Putamen (tissue), 1 donor: ENCODE data around the gene SPI1.
A peak's percentile ranks its signal among the peaks of the same experiment; 100 is the strongest.

Source experiments
- DNase-seq: peaks from one replicate; pipeline ENCODE4 v3.0.0-alpha.2; 2016; ENCODE audit warnings: low spot score

The SPI1 gene

GRCh38 chr11:47357985-47358730 is 20.2 kb downstream of the SPI1 start:
- no peak for DNase-seq

- DNase-seq = no peak
Observed at GRCh38 chr11:47356998-47357329, 21.4 kb downstream of the SPI1 start.

- no peak for DNase-seq
Observed at GRCh38 chr11:47356129-47356997, 22.0 kb downstream of the SPI1 start.

GRCh38 chr11:47355283-47356128 is 22.8 kb downstream of the SPI1 start:
- DNase-seq = peak; percentile 88

- DNase-seq = no peak
Observed at GRCh38 chr11:47354913-47355282, 23.4 kb downstream of the SPI1 start.

DNA sequence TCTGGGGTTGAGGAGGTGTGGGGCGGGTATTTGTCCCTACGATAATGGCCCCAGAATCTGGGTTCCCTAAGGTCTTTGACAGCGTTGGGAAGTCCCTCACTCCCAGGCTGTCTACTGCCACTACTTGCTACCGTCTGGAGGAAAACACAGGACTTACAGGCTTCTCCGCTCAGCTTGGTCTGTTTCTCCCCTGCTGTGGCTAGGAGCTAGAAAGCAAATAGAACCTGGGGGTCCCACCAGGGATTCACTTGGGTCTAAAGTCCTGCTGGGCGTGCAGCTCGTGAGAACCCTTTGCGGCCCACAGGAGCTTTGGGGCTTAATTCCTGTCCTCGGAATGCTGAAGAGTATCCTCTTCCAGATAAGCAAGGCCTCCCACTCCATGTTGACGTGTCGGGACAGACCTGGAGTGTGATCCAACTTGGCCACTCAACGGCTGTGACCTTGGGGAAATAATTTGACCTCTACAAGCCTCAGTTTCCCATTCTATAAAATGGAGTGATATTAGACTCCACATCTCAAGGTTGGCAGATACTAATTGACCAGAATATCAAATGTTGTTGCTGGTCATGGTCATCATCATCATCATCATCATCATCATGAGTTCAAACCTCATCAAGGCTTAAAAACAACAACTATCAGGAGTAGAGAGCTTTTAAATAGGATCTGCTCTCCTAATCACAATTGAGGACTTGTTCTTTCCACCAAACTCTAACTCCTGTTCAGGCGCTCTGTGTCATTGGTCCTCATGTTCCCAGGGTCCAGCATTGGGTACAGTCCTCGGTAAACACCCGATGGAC is 24.2 kb downstream of the SPI1 start:
- no peak for DNase-seq

- DNase-seq = no peak
Observed at GRCh38 chr11:47352556-47352955, 25.8 kb downstream of the SPI1 start, which contains the start of gene MYBPC3. Gene MYBPC3, minus strand, starts transcription at chr11:47352702. Its CDS starts 55 bp downstream, at chr11:47352647.

DNA sequence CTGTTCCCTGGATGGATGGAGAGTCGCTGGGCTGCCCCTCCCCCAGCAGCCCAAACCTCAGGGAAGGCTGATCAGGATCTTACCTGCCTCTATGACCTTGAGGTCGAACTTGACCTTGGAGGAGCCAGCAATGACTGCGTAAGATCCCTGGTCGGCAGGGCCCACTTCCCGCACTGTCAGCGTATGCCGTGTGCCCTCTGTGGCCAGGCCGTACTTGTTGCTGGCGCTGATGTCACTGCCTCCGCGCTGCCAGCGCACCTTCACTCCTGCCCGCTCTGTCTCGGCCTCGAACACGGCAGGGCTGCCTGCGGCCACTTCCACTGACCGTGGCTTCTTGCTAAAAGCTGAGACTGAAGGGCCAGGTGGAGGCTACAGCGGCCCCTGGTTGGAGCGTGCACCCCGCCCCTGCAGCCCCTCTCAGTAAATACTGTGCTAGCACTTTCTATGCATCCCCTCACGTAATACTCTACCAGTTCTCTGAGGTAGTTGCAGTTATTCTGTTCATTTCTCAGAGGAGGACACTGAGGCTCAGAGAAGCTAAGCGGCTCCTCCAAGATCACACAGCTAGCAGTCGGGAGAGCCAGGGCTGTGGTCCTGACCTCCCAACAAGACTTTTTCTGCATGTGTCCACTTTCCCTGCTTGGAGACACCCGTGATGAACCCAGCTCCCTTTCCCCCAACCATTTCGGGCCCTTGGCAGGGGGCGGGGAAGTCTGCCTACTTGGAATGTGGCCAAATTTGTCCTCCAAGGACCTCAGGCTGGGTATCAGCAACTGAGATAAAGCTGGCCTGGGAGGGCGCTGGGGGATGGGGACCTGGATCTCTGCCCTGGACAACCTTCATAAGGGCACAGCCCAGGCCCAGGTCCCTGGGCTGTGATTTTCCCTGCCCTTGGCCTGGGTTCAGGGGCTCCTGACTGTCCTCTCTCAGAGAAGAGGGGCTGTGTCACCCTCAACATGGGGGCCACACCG is 26.9 kb downstream of the SPI1 start:
- no peak for DNase-seq

- DNase-seq = no peak
Observed at GRCh38 chr11:47350315-47350714, 28.0 kb downstream of the SPI1 start.

GRCh38 chr11:47349521-47350095 is 28.7 kb downstream of the SPI1 start:
- DNase-seq = no peak

- DNase-seq = no peak
Observed at GRCh38 chr11:47348859-47349258, 29.5 kb downstream of the SPI1 start.

DNA sequence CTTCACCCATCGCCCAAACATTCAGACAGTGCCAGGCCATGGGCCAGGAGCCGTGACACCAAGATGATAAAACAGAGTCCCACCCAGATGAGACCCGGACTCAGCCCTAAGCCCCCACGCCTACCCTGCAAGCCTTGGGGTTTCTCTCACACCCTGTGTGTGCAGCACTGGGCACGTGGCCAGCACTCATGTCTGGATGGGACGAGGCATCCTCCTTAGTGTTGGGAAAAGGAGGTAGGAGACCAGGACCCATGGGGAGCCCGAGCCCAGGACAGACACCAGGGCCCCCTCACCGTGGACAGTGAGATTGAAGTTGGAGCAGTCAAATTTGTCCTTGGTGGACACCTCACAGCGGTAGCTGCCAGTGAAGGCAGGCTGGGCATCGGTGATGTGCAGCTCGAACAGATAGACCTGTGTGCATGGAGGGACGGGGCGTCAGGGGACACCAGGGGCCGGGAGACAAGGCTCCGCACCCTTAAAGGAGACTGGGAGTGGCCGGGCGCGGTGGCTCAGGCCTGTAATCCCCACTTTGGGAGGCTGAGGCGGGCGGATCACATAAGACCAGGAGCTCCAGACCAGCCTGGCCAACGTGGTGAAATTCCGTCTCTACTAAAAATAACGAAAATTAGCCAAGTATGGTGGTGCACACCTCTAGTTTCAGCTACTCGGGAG is 30.1 kb downstream of the SPI1 start:
- no peak for DNase-seq

- no peak for DNase-seq
Observed at GRCh38 chr11:47347137-47347536, 31.2 kb downstream of the SPI1 start.

DNA sequence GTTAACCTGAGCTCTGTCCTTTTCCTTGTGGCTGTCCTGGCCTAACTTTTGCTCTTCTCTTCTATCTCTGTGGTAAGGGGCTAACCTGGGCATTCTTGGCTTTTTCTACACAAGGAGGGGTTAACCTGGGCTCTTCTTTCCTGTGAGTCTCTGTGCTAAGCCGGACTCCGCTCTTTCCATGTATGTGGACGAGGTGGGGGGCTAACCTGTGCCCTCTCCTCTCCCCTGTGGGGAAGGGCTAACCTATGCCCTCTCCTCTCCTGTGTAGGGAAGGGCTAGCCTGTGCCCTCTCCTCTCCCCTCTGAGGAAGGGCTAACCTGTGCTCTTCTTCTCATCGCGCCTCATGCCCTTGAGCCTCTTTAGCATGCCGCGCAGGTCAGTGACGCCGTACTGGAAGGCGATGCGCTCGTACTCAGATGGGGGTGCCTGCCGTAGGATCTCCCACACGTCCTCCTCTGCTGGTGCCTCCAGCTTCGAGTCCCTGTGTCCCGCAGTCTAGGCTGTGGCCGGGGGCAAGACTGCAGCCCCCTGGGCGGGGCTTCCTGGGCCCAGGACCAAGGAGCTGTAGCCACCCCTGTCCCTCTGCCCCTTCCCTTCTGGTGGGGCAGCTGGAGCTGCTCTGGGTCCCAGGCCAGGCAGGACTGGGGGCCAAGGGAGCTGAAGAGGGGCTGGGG is 32.3 kb downstream of the SPI1 start:
- no peak for DNase-seq

DNA sequence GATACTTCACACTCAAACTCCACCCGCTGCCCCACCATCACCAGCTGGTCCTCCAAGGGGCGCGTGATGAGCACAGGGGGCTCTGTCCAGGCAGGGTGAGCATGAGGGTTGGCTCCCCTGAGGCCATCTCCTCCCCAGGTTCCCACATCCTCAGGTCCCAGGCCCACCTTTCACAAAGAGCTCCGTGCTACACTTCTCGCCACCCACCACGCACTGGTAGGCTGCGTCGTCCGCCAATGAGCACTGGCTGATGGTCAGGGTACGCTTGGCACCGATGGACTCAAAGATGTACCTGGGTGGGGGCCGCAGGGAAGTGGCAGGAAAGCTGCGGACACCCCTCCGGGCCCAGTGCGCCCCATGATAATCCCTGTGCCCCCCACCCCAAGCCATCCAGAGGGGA is 35.5 kb downstream of the SPI1 start:
- no peak for DNase-seq

DNA sequence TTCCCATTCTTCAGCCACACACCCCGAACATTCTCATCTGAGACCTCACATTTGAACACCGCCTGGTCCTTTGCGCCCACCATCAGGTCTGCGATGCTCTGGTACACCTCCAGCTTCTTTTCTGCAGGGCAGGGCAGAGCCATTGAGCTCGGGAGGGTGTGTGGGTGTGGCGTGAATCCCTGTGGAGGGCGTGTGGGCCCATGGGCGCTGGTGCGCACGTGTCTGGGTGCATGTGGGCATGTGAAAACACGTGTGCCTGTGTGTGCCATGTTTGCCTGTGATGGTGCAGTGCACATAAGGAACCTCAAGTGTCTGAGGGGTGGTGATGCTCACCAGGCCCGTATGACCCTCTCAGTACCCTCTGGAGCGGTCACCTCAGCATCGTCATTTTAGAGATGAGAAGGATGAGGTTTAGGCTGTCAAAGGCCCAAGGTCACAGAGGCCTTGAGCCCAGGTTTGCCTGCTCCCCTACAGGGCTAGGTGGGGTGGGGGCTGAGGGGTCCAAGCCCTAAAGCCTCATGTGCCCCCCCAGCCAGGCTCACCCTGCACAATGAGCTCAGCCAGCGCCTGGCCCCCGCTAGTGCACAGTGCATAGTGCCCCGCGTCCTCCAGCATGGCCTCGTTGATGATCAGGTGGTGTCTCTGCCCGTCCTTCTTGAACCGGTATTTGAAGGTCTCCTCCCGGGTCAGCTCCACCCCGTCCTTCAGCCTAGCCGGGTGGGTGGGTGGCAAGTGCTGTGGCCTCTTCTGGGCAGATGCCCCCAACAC is 36.1 kb downstream of the SPI1 start:
- DNase-seq = no peak

DNA sequence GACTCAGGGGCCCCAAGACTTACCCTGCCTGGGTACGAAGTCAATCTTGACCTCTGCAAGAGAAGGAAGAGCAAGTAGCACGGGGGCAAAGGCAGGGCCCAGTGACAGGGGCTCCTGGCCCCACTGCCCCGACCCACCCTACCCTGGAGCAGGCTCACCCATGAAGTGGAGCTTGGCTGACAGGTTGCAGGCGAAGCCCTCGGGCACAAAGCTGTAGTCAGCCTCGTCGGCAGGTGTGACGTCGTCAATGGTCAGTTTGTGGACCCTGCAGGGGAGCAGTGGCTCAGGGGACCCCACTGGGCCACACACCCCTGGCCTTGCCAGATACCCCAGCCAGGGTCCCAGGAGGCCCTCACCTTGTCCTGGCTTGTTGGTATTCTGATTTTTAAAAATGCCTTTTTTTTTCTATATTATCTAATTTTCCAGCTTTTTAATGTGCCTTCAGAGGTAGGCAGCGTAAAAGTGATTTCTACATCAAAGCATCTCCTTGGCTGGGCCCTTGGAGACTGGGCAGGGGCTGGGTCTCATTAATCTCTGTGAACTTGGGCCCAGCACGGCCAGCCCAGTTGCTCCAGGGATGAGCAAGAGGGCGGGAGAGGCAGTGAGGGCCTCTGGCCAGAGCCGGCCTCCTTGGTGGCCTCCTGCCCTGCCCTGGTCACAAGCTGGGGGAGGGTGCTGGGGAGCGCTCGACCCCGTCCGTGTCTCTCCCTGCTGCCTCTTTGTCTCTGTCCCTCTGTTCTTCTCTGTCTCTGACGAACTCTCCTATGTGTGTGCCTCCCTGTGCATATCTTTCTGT is 37.2 kb downstream of the SPI1 start:
- no peak for DNase-seq
